Right cardiac atrium (tissue), 5 donors: ENCODE measurements around the gene OR1E2. TPM values are rescaled to one million over a fixed set of nuclear protein-coding genes. Genes with fewer than 3 reads are reported as not detected.
"Not testable (repeated sequence)": the region's sequence is repeated elsewhere in the genome, so short reads cannot be mapped to it uniquely, and the experiment has no call there.

Experiments
- ATAC-seq, 2 donors: fragments of 200-7000 bp; cut with Tn5 transposase; one replicate each; pipeline versions ENCODE4 v1.8.0 to v1.9.1; 2020; ENCODE audit warnings: moderate library complexity in 2 of 2, mild to moderate bottlenecking in 1 of 2
- DNase-seq, 3 donors: peaks; one replicate each; pipeline ENCODE4 v3.0.0-alpha.2; 2020
- H3K27ac ChIP-seq: one replicate; pipeline ENCODE4 v1.5.1; 2013; ENCODE audit warnings: mild to moderate bottlenecking, low read length, control low read depth, moderate library complexity
- H3K27me3 ChIP-seq: one replicate; pipeline ENCODE4 v1.6.1; 2013; ENCODE audit not compliant: control insufficient read depth, insufficient read depth
- H3K4me1 ChIP-seq: one replicate; pipeline ENCODE4 v1.6.1; 2013; ENCODE audit warnings: low read length; ENCODE audit not compliant: control insufficient read depth, insufficient read depth
- H3K4me3 ChIP-seq: one replicate; pipeline ENCODE4 v1.5.1; 2013; ENCODE audit warnings: low read length, control low read depth
- H3K9me3 ChIP-seq: one replicate; pipeline ENCODE4 v1.6.1; 2013; ENCODE audit warnings: low read length; ENCODE audit not compliant: control insufficient read depth
- WGBS: extraction: QIAGEN DNeasy Blood & Tissue Kit; methylation state at CpG from one replicate; pipeline ENCODE4 v1.1.7; 2013; 5-methylcytosine and 5-hydroxymethylcytosine counted together
- intact Hi-C, 4 donors: fragments of 100-400 bp; cut with DNase I; formaldehyde crosslinking; loops; one replicate each; pipeline versions ENCODE4 v1.11.0 to v1.14.0; 2022 to 2023
- polyA plus RNA-seq: library from polyadenylated mRNA; stranded (reverse); fragments of 200-250 nt; gene quantifications from one replicate; pipeline ENCODE4 v1.2.3, GENCODE V29; 2013
- total RNA-seq, 4 donors: library from RNA; stranded (reverse); fragmentation: NEBNext Ultra II Directional; extraction: Animal tissue kit (Norgen Biotek cat#: 25700); gene quantifications; one replicate each; pipeline ENCODE4 v1.2.1, GENCODE V29; 2021
- donor health status: healthy with polysubstance abuse.
- donor health status: DM: no; HTN: yes; CAD: no.
- donor health status: DM: no; HTN: no; CAD: no.
- donor health status: DM: no; HTN: yes; CAD: no; lungs with severe emphysema.
- donor health status: DM: yes; HTN: yes; CAD: no.

Gene OR1E2
- total and polyA plus RNA-seq, 5 donors, result not detected

DNA sequence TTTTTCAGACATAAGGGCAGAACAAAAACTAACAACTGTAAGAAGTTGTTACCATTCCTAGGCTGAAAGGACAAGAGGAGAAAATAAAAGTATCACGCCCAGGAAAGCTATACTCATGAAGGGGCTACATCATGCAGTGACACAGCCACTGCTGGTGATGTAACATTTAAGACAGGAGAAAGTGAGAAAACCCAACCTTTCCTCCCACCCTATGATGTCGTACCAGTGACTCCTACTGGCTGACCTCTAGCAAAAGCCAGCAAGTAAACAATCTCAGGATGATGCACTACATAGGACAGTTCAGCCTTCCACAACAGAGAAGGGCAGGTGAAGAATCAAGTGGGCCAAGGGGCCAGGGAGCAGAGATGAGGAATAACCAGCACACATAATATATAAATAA is 14.0 kb upstream of the OR1E2 start:
- intact Hi-C loops, result no loop called here
- Histone ChIP-seq H3K4me1 (no peaks in the 10 kb centered on the region), H3K27ac (no peak overlapping the region), H3K9me3 (no peaks in the 10 kb centered on the region), H3K27me3 (no peaks in the 10 kb centered on the region), H3K4me3 (no peak overlapping the region)
- 57% methylated on average over 2 of the region's 2 CpGs for WGBS
- DNase-seq, result no peak
- ATAC-seq, result no peak

DNA sequence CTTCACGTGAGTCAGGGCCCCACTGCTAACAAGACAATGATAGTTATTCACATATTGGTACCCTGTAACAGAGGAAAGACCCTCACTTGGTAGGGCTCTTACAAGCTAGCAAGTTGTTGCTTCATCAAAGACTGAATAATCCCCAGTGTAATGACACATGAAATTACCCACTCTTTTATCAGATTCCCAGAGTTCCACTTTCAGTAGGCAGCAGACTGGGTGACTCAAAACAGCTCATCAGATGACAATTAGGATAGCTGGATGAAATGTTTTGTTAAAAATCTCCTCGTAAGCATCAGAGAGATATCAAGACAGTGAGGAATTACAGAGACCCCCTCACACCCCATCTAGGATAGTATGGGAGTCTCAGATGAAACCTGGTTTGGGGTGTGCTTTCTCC is 6.8 kb upstream of the OR1E2 start:
- Histone ChIP-seq H3K4me1 (no peaks in the 10 kb centered on the region), H3K9me3 (no peaks in the 10 kb centered on the region), H3K4me3 (no peak overlapping the region), H3K27ac (no peak overlapping the region), H3K27me3 (no peaks in the 10 kb centered on the region)
- ATAC-seq, result no peak
- intact Hi-C loops, result no loop called here
- 55% methylated on average over 2 of the region's 2 CpGs for WGBS
- DNase-seq, result no peak

GRCh38 chr17:3438368-3438767 is 4.7 kb upstream of the OR1E2 start:
- 48% methylated on average over 1 of the region's 1 CpG for WGBS
- Histone ChIP-seq H3K4me1 (no peaks in the 10 kb centered on the region), H3K4me3 (no peak overlapping the region), H3K9me3 (no peaks in the 10 kb centered on the region), H3K27me3 (no peaks in the 10 kb centered on the region), H3K27ac (no peak overlapping the region)
- no peak for DNase-seq
- no peak for ATAC-seq
- intact Hi-C loops, result no loop called here

DNA sequence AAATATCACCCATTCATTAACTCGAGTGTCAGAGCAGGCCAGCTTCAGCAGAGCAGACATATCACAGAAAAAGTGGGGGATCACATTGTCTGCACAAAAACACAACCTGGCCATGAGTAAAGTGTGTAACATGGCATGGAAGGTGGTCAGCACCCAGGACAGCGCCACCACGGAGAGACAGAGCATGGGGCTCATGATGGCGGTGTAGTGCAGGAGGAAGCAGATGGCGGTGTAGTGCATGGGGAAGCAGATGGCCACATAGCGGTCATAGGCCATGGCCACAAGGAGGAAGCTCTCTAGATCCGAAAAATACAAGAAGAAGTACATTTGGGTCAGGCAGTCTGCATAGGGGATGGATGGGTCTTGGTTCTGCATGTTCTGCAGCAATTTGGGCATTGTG is 426 bp downstream of the OR1E2 start:
- H3K27me3 ChIP-seq, ATAC-seq, H3K9me3 ChIP-seq, intact Hi-C loops, H3K4me1 ChIP-seq, H3K4me3 ChIP-seq, H3K27ac ChIP-seq: not testable (repeated sequence)
- peak in 1 of 3 donors; percentile 44 for DNase-seq
- WGBS, result 27% methylated on average over 7 of the region's 7 CpGs

DNA sequence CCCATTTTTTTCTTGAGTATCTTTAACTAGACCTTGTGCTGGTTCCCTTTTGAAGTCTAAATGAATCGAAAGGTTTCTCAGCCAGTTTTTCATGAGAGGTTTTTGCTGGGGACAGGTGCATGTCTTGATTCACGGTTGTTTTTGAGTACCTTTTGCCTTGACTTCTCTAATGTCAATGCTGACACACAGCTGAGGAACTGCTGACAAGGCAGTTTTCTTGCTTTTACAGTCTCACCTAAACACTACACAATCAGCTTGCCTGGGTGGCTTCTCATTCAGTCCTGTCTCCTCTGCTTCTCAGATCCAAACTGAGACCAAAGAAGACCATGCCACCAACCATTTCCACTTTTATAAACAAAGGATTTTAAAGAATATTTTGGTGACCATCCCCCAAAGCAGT is 15.4 kb downstream of the OR1E2 start:
- Histone ChIP-seq H3K4me1 (no peaks in the 10 kb centered on the region), H3K27ac (no peak overlapping the region), H3K4me3 (no peak overlapping the region), H3K9me3 (no peaks in the 10 kb centered on the region), H3K27me3 (no peaks in the 10 kb centered on the region)
- intact Hi-C loops, result no loop called here
- WGBS, result 61% methylated on average over 2 of the region's 2 CpGs
- DNase-seq (no peak), ATAC-seq (no peak)

DNA sequence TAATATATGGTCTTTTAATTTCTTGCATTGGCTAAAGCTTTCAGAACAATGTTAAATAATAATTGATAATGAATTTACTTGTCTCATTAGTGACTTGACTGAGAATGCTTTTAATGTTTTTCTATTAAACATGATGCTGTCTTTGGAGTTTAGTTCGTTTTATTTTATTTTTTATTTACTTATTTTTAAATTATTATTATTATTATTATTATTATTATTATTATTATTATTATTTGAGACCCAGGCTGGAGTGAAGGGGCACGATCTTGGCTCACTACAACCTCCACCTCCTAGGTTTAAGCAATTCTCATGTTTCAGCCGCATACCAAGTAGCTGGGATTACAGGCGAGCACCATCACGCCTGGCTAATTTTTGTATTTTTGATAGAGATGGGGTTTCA is 18.0 kb downstream of the OR1E2 start:
- H3K4me1 ChIP-seq, result no peaks in the 10 kb centered on the region
- no peaks in the 10 kb centered on the region for H3K9me3 ChIP-seq
- H3K27ac ChIP-seq, result no peak overlapping the region
- intact Hi-C loops, result no loop called here
- WGBS, result 77% methylated on average over 5 of the region's 5 CpGs
- DNase-seq (no peak), ATAC-seq (no peak)
- H3K4me3 ChIP-seq, result no peak overlapping the region
- H3K27me3 ChIP-seq, result no peaks in the 10 kb centered on the region

DNA sequence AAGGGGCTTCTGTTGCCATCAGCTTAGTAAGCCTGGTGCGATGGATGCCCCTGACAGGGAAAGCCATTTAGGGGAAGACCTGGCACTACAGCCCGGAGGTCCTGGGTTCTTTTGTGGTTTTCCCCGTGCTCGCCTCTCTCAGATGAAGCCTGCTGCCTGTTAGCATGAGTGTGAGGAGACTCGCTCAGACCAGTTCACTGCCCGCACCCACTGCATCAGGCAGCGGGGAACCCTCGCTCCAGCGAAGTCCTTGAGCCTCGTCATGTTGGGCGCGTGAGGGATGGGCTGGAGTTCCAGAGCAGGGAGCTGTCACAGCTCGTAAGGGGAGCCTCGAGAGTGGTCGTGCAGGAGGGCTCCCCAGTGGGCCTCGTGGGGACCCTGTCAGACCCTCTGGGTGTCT is 21.4 kb downstream of the OR1E2 start:
- 78% methylated on average over 5 of the region's 16 CpGs for whole genome bisulfite sequencing
- H3K27ac ChIP-seq, ATAC-seq, H3K4me1 ChIP-seq, H3K4me3 ChIP-seq, intact Hi-C loops, H3K27me3 ChIP-seq, H3K9me3 ChIP-seq, DNase-seq: not testable (repeated sequence)

DNA sequence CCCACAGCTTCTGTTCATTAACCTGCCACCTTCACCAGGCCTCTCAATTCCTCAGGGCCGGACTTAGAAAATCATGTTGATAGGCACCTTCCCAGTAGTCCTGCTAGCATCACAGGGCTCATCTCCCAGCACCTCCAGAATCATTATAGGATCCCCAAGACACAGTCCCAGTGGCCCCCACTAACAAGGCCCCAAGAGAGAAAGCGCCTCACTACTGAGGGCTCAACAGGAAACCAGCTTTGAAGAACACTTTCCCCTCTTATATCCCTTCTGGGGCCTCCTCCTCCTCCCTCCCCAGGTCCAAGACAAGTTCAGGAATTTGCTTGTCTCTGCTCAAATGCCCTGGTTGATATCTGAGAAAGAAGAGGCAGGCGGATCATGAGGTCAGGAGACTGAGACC is 22.6 kb downstream of the OR1E2 start, which contains the start of gene OR3A3:
TSS of gene OR3A3 (plus strand) at position 301 of the 400 bp plus-strand sequence.
- H3K4me1 ChIP-seq, result no peaks in the 10 kb centered on the region
- WGBS, result 75% methylated on average over 3 of the region's 3 CpGs
- intact Hi-C loops, result no loop called here
- no peaks in the 10 kb centered on the region for H3K27me3 ChIP-seq
- ATAC-seq (no peak), DNase-seq (no peak)
- H3K27ac ChIP-seq, result no peak within 1 kb of the TSS
- H3K4me3 ChIP-seq, result no peak within 1 kb of the TSS
- H3K9me3 ChIP-seq, result no peaks in the 10 kb centered on the region

DNA sequence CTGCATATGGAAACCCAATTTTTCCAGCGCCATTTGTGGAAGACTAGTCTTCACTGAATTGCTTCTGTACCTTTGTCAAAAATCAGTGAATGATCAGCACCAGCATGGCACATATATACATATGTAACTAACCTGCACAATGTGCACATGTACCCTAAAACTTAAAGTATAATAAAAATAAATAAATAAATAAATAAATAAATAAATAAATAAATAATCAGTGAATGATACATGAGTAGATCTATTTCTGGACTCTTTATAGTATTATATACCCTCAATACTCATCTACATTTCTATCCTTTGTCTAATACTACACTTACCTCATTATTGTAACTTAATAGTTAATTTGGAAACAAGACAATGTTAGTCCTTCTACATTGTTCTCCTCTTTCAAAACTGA is 29.8 kb downstream of the OR1E2 start:
- H3K27me3 ChIP-seq, H3K9me3 ChIP-seq, H3K4me3 ChIP-seq, ATAC-seq, H3K27ac ChIP-seq, DNase-seq, intact Hi-C loops, H3K4me1 ChIP-seq: not testable (repeated sequence)
- WGBS, result 70% methylated on average over 1 of the region's 1 CpG

- H3K27me3 ChIP-seq, result no peaks in the 10 kb centered on the region
- H3K9me3 ChIP-seq, result no peaks in the 10 kb centered on the region
- H3K4me1 ChIP-seq, result no peaks in the 10 kb centered on the region
- no peak overlapping the region for H3K27ac ChIP-seq
- intact Hi-C loops, result no loop called here
- no peak for DNase-seq
- ATAC-seq, result no peak
- 58% methylated on average over 2 of the region's 2 CpGs for WGBS
- no peak overlapping the region for H3K4me3 ChIP-seq
These were observed 31.9 kb downstream of the OR1E2 start for GRCh38 chr17:3401786-3402185.

DNA sequence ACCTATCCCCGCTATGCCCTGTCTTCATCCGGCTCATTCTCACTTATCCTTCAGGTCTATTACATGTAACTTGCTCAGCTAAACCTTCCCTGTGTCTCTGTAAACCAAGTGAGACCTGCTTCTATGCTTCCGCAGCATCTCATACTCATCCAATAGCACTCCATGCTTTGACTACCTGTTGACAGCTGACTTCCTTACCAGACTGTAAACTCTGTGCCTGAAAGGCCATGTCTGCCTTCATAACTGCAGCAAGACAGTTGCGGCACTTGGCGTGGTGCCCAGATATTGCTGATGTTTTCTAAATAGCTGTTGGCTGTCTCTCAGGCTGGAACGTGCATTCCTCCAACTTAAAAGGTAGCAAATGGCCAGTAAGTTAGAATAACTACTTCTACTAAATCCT is 33.6 kb downstream of the OR1E2 start:
- Histone ChIP-seq H3K27ac (no peak overlapping the region), H3K4me3 (no peak overlapping the region), H3K9me3 (no peaks in the 10 kb centered on the region), H3K27me3 (no peaks in the 10 kb centered on the region), H3K4me1 (no peaks in the 10 kb centered on the region)
- ATAC-seq (no peak), DNase-seq (no peak)
- 44% methylated on average over 6 of the region's 6 CpGs for WGBS
- intact Hi-C loops, result no loop called here

DNA sequence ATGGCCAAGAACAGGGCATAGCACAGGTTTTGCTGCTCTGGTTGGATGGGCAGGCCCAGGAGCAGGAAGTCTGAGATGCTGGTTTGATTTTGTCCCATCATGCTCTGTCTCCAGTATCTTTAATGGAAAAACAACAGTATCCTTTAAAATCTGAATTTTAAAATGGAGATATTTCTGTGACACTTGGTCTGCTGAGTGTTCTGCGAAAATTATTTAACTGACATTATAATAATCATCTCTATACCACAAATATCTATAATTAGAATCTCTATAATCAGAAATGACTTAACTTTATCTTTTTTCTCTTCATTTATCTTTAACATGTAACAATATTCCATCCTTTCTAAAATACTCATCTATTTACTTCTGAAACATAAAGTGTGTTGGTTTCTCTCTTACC is 35.3 kb downstream of the OR1E2 start, which contains the start of gene OR1E1:
TSS of gene OR1E1 (minus strand) at position 101 of the 400 bp plus-strand sequence. CDS start at position 101, 0 bp downstream.
- intact Hi-C loops, result no loop called here
- DNase-seq (no peak), ATAC-seq (no peak)
- Histone ChIP-seq H3K4me3 (no peak within 1 kb of the TSS), H3K27me3 (no peaks in the 10 kb centered on the region), H3K4me1 (no peaks in the 10 kb centered on the region), H3K9me3 (no peaks in the 10 kb centered on the region), H3K27ac (no peak within 1 kb of the TSS)
- 90% methylated on average over 1 of the region's 1 CpG for WGBS
